HG03175 (cell line): Measurements from ENCODE around the gene OR1K1.

ENCODE experiments used
- ATAC-seq: cut with Tn5 transposase; IDR thresholded peaks from one replicate; pipeline ENCODE4 v1.9.1; 2021; ENCODE audit warnings: mild to moderate bottlenecking, moderate library complexity; ENCODE audit not compliant: unreplicated experiment

The OR1K1 gene

GRCh38 chr9:122848256-122848943, 48.5 kb downstream of the OR1K1 start:
- no peak for ATAC-seq
